Jurkat, Clone E6-1 (cell line): ENCODE measurements around the gene PRCD.
"Not testable (repeated sequence)": the region's sequence is repeated elsewhere in the genome, so short reads cannot be mapped to it uniquely, and the experiment has no call there.

Experiments
- DNase-seq: peaks from one replicate; pipeline ENCODE4 v3.0.0-alpha.2; 2011; ENCODE audit warnings: low read depth, low spot score
- H3K4me3 ChIP-seq: 2 replicates; pipeline ENCODE4 v1.5.1; 2011; ENCODE audit warnings: mild to moderate bottlenecking, low read length, control low read depth, moderate library complexity

PRCD gene

DNA sequence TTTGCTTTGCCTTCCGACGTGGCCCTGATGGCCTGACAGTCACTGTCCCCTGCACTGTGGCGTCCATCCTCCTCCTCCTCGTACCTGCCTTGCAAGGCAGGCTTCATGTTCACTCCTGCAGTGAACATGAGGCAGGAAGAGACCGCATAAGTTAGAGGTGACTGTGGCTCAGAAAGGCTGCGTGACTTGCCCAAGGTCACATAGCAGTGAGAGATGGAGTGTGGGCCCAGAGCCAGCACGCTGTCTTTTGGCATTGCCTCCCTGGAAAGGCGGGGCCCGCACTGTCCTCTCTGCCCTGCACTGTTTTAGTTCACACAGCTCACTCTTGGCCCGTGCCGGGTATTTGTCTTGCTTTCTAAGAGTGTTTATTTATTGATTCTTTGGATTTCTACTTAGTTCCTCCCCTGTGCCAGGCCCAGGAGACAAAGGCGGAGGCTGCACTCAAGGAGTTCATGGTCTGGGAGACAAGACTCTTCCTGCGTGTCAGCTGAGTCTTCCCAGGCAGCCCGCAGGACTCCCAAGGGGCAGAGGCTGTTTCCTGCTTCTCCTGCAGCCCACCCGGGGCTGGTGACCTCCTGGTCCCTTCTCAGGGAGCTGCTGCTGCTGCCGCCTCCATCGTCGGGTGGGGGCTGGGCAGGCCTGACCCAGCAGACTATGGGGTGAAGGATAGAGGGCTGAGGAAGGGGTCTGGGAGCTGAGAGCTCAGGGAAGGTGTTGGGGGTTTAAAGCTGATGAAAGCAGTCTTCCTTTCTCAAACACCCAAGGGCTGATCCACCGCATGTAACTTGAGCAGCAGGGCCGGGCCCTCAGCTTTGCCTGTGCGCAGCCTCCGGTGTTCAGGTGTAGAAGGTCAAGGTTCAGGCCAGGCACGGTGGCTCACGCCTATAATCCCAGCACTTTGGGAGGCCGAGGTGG, 15.0 kb upstream of the PRCD start:
- H3K4me3 ChIP-seq = no peak overlapping the region
- no peak for DNase-seq

DNA sequence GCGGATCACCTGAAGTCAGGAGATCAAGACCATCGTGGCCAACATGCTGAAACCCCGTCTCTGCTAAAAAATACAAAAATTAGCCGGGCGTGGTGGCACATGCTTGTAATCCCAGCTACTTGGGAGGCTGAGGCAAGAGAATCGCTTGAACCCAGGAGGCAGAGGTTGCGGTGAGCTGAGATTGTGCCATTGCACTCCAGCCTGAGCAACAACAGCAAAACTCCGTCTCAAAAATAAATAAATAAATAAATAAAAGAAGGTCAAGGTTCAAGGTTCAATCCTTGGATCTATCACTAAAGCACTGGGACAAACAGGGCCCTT, 14.4 kb upstream of the PRCD start:
- not testable (repeated sequence) for H3K4me3 ChIP-seq, DNase-seq

DNA sequence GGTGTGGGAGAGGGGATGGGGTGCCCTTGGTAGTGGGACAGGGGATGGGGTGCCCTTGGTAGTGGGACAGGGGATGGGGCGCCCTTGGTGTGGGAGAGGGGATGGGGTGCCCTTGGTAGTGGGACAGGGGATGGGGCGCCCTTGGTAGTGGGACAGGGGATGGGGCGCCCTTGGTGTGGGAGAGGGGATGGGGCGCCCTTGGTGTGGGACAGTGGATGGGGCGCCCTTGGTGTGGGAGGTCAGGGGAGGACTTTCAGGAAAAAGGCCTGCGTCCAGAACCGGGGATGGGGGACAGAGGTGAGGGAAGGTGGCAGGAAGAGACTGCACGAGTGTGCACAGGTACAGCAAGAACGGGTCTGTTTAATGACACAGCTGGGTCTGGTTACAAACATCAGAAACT, 12.8 kb upstream of the PRCD start:
- H3K4me3 ChIP-seq = not testable (repeated sequence)

DNA sequence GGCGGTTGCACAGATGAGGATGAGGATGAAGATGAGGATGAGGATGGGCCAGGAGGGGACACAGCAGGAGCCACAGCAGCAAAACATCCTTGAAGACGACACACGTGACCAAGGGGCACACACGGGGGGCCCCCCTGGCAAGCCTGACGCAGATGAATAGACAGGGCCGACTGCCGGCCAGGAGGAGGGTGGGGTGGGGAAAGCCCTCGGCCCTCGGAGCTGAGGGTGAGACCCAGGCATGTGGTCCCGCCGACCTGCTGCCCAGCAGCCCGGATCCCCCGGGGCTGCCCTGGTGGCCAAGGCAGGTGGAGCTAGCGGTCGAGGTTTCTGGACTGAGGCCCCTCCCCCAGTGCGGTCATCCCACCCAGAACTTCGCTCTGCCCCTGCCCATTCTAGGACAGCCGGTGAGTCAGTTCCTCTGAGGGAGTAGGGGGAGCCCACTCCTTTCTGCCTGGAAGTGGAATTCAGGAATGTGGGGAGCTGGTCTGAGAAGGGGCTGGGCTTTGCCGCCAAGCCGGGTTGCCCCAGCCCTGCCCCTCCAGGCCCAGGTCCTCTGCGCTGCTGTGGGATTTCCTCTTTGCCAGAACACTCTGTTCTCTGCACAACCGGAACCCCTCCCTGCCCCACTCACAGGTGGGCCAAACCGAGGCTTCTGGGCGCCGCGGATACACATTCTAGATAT, 12.3 kb upstream of the PRCD start:
- no peak for DNase-seq
- no peak overlapping the region for H3K4me3 ChIP-seq

More for the DNA sequence above, 12.8 kb upstream of the PRCD start:
- DNase-seq = not testable (repeated sequence)

DNA sequence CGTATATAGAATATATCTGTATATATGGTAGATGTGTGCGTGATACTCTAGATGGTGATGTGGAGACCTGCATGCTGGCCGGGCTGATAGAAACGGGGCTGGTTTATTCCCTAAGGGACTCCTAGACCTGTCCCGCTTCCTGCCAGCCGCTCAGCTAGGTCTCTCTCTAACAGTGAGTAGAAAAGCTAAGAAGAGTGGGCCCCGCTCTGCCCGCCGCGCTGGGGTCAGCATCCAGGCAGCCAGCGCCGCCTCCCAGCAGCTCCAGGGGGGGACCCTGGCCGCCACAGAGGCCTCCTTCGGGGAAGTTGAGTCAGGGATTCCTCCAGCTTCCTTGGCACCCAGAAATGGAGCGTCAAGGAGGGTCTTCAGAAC, 11.7 kb upstream of the PRCD start:
- no peak for DNase-seq
- H3K4me3 ChIP-seq = no peak overlapping the region

DNA sequence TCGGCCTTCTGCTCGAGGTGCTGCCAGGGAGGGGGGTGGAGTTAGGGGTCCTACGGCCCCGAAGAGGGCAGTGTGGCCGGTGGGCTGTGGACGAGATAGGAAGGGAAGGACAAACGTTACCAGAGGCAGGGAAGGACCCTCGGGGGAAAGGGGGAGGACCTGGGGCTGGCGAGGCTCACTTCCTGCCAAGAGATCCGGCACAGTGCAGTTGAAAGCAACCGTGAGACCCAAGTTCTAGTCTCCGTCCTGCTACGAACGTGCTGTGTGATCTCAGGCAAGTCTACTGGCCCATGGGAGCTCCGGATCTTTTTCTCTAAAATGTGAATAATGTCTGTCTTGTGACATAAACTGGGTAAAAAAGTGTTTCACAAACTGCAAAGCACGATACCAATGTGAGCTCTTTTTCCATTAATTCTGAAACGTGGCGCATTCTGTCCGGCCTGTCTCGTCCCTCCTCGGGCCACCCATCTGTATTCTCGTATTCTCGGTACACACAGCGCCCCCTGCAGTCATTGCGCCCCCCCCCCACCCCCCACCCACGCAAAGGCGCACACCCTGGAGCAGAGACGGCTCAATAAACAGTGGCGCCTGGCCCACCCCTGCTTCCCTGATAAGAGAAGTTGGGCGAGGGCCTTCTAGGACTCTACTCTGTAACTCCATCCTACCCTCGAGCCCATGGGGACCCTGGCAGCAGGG, 11.2 kb upstream of the PRCD start:
- DNase-seq = no peak
- no peak overlapping the region for H3K4me3 ChIP-seq

DNA sequence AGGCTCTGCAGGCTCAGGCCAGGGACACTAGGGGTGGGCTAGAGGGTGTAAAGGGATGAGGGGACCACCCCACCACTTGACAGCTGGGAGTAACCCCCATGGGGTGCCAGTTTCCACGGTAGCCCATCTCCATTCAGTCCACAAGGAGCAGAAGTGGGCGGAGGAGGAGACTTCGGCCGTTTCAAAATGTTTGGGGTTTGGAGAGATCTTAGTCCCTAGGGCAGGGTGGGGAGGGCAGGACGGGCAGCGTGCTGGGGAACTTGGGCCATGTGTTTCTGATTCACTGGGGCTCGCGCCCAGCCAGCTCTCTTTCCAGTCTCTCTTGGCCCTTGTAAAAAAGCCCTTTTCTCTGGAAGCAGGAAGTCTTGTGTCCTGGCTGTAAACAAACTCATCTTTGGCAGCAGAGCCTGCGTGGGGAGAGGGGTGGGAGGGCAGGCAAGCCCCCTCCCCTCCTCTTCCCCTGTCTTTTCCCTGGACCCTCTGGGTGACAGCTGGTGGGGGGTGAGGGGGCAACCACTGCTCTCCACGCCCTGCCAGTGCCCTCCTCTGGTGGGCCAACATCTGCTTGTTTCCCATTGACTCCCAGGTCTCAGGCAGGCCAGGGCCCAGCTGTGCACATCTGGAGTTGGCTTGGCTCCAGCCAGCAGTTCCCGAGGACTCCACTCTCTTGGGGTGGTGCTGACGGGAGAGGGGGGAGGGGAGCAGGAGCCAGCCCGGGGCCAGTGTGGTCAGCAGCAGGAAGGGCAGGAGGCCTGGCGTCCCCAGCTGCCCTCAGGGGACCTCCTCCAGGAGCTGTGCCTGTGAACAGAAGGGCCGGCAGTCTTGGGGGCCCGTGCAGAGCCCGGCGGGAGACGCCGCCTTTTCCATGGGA, 10.4 kb upstream of the PRCD start:
- H3K4me3 ChIP-seq = no peak overlapping the region
- DNase-seq = no peak

DNA sequence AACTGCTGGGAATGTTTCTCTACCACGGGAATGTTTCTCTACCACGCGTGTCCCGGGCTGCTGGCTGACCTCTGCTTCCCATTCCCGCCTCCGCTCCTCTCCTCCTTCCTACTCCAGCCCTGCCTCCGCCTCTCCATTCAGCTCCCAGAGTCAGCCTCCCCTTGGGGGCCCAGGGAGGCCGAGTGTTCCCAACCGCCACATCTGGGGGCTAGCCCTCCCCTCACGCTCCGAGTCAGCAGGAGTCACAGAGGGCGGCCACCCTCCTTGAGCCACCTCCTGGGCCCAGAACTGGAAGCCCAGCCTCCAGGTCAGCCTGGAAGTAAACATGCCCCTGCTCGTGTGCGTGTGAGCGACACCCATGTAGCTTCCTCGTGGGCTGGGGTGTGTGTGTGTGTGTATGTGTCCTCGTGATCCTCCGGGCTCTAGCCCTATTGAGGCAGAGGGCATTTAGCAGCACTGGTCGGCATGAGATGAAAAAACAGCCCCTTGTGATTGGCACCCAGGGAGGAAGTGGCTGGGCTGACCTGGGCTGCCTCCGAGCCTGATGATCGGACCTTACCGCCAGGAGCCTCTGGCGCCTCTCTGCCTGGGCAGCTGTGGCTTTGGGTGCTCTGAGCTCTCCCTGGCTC, 9.6 kb upstream of the PRCD start:
- DNase-seq = no peak
- no peak overlapping the region for H3K4me3 ChIP-seq

DNA sequence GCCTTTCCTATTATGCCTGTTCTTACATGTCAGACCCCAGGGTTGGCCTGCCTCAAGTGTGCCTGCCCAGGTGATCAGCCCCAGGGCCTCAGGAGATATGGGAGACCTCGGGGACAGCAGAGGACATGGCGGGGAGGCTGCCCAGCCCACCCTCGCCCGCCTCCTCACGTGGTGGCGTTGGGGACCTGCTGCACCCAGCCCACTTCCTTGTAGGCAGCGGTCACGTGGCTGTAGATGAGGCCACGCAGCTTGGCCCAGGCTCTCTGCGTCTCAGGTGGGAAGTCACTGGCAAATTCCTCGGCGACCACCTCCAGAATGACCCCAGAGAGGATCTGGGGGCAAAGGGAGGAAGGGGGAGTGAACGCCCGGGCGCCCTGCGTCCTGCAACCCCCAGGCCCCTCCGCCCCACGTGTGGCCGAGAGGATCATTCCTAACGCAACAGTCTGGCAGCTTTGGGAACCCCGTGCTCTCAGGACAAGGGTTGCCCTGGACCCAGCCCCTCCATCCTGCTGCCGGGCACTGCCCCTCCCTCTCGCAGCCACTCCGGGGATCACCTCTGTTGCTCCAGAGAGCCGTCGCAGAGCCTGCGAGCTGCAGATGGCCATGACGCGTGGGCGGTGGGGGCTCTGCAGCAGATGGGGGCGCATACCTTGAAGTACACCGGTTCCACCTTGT, 8.9 kb upstream of the PRCD start:
- DNase-seq = no peak
- no peak overlapping the region for H3K4me3 ChIP-seq

DNA sequence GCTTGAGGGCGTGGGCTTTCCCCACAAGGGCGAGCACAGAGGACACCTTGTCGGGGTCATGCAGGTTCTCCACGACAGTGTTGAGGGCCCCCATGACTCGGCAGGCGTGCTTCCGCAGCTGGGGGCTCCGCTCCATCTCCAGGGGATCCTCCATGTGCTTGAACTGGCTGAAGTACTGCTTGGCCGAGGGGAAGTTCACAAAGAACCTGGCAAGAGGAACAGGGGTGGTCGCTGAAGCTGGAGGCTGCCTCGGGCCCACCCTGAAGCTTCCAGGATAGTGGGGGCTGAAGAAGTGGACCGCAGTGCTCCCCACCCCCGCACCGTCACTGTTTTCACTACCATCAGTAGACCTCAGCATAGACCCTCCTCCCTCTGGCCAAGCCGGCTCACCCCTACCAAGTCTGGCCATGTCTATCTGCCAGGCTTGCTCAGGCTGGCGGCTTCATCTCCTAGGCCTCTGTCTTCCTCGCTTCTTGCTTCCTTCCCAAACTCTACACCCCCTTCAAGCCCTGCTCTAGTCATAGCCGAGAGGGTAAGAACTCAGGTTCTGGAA, 8.3 kb upstream of the PRCD start:
- no peak overlapping the region for H3K4me3 ChIP-seq
- no peak for DNase-seq

DNA sequence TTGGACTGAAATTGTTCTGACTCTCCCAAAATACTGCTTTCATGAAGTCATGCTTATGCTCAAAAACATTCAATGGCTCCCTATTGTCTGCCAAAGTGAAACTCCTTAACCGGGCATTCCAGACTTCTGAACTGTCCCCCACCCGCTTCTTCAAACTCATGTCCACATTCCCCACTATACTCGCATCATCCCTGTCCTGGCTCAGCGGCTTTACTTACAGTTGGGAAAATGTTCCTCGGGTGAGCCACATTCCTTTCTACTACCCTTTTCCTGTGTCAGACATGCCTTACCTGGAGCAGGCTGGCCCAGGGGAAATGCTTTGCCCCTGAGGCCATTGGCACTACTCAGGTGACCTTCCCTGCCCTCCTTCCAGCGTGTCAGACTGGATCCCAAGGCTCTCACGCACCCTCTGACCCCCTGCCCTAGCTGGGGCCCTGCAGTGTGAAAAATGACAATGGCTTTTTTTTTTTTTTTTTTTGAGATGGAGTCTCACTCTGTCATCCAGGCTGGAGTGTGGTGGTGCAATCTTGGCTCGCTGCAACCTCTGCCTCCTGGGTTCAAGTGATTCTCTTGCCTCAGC, 7.7 kb upstream of the PRCD start:
- DNase-seq = no peak
- no peak overlapping the region for H3K4me3 ChIP-seq

DNA sequence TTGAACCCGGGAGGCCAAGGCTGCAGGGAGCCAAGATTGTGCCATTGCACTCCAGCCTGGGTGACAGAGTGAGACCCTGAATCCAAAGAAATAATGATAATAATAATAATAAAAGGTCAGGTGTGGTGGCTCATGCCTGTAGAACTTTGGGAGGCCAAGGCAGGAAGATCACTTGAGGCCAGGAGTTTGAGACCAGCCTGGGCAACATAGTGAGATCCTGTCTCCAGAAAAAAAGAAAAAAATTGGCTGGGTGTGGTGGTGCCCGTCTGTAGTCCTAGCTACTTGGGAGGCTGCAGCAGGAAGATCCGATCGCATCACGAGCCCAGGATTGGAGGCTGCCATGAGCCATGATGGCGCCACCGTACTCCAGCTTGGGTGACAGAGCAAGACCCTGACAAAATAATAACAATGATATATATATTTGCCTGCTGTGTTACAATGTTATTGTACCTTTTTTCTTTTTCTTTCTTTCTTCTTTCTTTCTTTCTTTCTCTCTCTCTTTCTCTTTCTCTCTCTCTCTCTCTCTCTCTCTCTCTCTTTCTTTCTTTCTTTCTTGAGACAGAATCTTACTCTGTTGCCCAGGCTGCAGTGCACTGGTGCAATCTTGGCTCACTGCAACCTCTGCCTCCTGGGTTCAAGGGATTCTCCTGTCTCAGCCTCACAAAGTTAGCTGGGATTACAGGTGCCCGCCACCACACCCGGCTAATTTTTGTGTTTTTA, 6.0 kb upstream of the PRCD start:
- H3K4me3 ChIP-seq, DNase-seq: not testable (repeated sequence)

DNA sequence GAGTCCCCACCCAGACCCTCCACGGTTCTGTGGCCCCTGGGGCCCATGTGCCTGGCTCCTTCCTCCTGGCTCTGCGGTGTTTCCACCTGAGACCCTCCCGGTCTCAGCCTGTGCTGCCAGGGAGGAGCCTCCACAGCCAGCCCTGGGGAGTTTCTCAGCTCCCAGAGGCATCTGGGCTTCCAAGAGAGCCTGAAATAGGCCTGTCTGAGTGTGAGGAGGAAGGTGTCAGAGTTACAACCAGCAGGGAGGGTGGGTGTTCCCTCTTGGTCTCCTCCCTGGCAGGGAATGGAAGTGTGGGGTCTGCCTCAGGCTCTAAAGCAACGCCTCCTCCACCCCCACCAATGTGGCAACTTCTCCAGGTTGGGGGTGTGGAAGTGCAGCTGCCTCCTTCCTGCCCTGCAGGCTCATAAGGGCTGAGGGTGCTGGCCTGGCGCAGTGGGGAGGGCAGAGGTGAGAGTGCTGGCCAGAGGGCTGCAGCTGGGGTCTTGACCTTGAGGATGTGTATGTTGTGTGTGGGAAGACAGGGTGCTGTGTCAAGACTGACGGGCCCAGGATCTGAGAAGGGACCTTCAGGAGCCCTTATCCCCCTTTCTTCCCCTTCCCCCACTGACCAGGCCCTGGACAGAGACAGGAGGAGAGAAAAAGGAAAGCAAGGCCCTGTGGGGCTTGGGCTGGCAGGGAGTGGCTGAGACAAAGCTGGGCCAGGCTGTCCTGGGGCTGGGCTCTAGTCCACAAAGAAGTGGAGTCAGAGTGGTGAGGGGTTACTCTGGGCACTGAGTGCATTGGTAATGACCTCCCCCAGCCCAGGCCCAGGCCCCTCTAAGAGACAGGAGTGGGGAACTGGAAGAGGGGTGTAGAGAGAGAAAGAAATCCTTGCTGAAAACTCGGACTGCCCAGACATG, 4.8 kb upstream of the PRCD start:
- no peak for DNase-seq
- no peak overlapping the region for H3K4me3 ChIP-seq

DNA sequence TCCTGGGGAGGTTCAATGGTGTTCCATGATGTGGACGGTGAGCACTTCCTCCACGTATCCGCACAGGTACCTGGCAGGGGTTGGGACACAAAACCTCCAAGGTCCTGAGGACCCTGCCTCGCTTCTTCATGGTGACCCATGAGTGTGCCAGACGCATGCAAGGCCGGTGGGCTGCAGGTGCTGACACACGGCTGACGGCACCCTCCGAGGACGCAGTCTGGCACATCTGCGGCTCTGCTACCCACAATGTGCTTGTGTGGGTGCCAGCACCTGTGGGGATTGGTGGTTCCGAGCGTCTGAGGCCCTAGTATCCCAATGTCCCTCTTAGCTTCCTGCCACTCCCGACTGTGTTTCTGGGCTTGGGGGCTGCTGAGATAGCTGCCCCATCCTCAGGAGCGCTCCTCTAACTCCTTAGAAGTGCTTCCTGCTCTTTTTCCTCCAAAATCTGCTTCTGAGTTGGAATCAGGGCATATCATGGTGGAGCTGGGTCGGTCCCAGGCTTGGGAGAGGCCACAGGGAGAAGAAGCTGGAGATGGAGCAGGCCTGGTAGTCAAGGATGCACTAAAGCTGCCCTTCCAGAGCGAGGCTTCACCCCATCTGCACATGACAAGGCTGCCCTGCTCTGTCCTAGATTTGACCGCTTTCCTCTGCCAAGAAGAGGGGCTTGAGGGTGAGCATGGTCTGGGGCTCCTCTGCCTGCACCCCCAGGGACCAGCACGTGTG, 3.9 kb upstream of the PRCD start:
- no peak overlapping the region for H3K4me3 ChIP-seq
- no peak for DNase-seq

DNA sequence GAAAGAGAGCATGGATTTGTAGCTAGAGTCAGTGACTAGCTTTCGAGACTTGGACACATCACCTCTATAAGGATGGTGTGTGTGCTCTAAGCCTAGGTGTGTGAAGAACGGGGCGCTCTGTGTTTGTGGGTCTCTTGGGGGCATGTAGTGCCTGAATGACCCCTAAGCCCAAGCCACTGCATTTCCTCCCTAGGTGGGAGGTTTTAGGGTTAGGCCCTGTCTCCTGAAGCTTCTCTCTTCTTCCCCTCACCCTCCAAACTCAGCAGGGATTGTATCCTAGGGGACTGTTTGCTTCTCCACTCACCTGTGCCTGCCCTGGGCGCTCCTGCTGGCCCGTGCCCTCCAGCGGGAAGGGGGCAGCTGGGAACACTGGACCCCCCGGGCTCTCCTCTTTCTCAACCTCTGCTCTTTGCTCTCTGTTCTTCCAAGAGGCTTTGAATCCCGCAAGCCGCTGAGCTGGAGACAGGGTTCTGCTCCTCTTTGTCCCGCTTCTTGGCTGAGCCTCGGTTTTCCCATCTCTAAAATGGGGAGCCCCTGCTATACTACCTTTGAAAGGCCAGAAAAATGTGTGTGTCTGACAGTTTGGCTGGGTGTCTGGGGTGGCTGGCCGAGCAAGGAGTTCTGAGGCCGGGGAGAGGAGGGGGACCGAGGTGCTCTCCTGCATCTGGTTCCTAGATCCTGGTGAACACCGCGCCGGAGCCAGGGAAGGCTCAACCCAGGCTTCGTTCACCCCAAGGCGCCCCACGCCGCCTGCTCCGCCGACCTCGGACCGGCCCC, 3.1 kb upstream of the PRCD start:
- no peak for DNase-seq

More for the DNA sequence above, 3.1 kb upstream of the PRCD start:
- H3K4me3 ChIP-seq = no peak overlapping the region
